ENCODE measurements around the gene MT1M. TPM values are rescaled to one million over a fixed set of nuclear protein-coding genes. Genes with fewer than 3 reads are reported as not detected.

Gene MT1M
- total RNA-seq: not detected

DNA sequence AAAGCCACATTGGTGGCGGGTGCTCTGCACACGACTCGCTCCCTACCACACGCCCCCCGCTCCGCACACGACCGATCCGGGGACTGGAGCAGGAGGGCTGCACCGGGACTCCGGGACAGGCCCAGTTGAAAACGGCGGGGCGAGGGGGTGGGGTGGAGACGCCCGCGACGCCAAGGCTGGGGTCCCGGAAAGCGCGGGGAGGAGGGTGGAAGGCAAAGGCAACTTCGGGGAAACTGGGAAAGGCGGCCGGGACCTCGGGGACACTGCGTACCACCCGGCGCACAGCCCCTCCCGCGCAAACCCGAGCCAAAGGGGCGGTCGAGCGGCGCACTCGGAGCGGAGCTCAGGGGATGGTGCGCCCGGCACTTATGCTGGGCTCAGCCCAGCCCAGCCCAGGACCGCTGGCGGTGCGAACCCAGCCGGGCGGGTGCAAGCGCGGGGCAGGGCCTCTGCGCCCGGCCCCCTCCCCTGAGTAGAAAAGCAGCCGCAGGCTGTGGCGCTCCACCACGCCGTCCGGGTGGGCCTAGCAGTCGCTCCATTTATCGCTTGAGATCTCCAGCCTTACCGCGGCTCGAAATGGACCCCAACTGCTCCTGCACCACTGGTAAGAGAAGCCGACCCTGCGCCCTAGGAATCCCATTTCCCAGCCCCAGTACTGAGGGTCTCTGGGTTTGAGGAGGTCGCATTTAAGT, at the start of gene MT1M:
MT1M (plus strand) TSS at position 504 of the 692 bp plus-strand sequence; CDS start at position 577, 73 bp downstream.

GRCh38 chr16:56589141-56590039, 43.1 kb upstream of the MT1M start, which contains the start of gene MT3:
Gene MT3 (plus strand): TSS chr16:56589528. CDS start chr16:56589591, 63 bp downstream.

GRCh38 chr16:56608043-56608875, 24.2 kb upstream of the MT1M start, which contains the start of gene MT2A:
Gene MT2A (plus strand): TSS chr16:56608584. CDS start chr16:56608656, 72 bp downstream.

GRCh38 chr16:56625140-56625942, 7.1 kb upstream of the MT1M start, which contains the start of gene MT1E:
Gene MT1E (plus strand): TSS chr16:56625781. CDS start chr16:56625852, 71 bp downstream.

GRCh38 chr16:56637814-56638750, 5.6 kb downstream of the MT1M start, which contains the start of gene MT1A:
Gene MT1A (plus strand): TSS chr16:56638666. CDS start chr16:56638739, 73 bp downstream.

GRCh38 chr16:56651586-56651985, 19.1 kb downstream of the MT1M start, which contains the start of gene MT1B:
Gene MT1B (plus strand): TSS chr16:56651886. CDS start chr16:56651954, 68 bp downstream.

GRCh38 chr16:56657555-56658326, 25.3 kb downstream of the MT1M start, which contains the start of gene MT1F:
Gene MT1F (plus strand): TSS chr16:56657959. CDS start chr16:56658059, 100 bp downstream.

GRCh38 chr16:56667581-56668571, 35.4 kb downstream of the MT1M start, which contains the start of gene MT1G:
Gene MT1G (minus strand): TSS chr16:56668065. CDS start chr16:56667993, 72 bp downstream.

GRCh38 chr16:56669005-56669839, 36.8 kb downstream of the MT1M start, which contains the start of gene MT1H:
Gene MT1H (plus strand): TSS chr16:56669814. CDS start chr16:56669885, 71 bp downstream.

GRCh38 chr16:56681939-56682702, 49.7 kb downstream of the MT1M start, which contains the start of gene MT1X:
Gene MT1X (plus strand): TSS chr16:56682470. CDS start chr16:56682541, 71 bp downstream.

Other genes with a start within 250 kb of the MT1M start
- 170 TPM for gene AMFR, start 207.1 kb upstream of the MT1M start, total RNA-seq
- gene NUDT21, start 181.3 kb upstream of the MT1M start, total RNA-seq: 129 TPM
- gene OGFOD1, start 181.1 kb upstream of the MT1M start, total RNA-seq: 70.2 TPM
- gene BBS2, start 112.6 kb upstream of the MT1M start, total RNA-seq: 97.5 TPM
- not detected for gene MT4, start 67.6 kb upstream of the MT1M start, total RNA-seq
- gene MT3, start 43.1 kb upstream of the MT1M start, total RNA-seq: not detected
- gene MT2A, start 24.1 kb upstream of the MT1M start, total RNA-seq: 2.6 TPM
- gene MT1E, start 6.9 kb upstream of the MT1M start, total RNA-seq: 3.1 TPM
- gene MT1A, start 6.0 kb downstream of the MT1M start, total RNA-seq: not detected
- not detected for gene MT1B, start 19.2 kb downstream of the MT1M start, total RNA-seq
- 0.77 TPM for gene MT1F, start 25.3 kb downstream of the MT1M start, total RNA-seq
- gene MT1G, start 35.4 kb downstream of the MT1M start, total RNA-seq: not detected
- gene MT1H, start 37.2 kb downstream of the MT1M start, total RNA-seq: not detected
- gene MT1X, start 49.8 kb downstream of the MT1M start, total RNA-seq: 28.3 TPM
- 81.0 TPM for gene NUP93, start 97.5 kb downstream of the MT1M start, total RNA-seq
- not detected for gene SLC12A3, start 232.5 kb downstream of the MT1M start, total RNA-seq

All from camera-type eye (tissue), 1 donor.